Esophagus mucosa (tissue), 1 donor: ENCODE data around the gene FBXO9. TPM values are rescaled to one million over a fixed set of nuclear protein-coding genes. Genes with fewer than 3 reads are reported as not detected.

Experiments used
- ATAC-seq: fragments of 200-7000 bp; cut with Tn5 transposase; one replicate; pipeline ENCODE4 v1.9.1; 2020
- total RNA-seq: library from RNA; stranded (reverse); gene quantifications from one replicate; pipeline ENCODE4 v1.2.4, GENCODE V29; 2023
- donor health status: DM: yes; HTN: yes; CAD: no.

FBXO9 gene
- 96.8 TPM for total RNA-seq

DNA sequence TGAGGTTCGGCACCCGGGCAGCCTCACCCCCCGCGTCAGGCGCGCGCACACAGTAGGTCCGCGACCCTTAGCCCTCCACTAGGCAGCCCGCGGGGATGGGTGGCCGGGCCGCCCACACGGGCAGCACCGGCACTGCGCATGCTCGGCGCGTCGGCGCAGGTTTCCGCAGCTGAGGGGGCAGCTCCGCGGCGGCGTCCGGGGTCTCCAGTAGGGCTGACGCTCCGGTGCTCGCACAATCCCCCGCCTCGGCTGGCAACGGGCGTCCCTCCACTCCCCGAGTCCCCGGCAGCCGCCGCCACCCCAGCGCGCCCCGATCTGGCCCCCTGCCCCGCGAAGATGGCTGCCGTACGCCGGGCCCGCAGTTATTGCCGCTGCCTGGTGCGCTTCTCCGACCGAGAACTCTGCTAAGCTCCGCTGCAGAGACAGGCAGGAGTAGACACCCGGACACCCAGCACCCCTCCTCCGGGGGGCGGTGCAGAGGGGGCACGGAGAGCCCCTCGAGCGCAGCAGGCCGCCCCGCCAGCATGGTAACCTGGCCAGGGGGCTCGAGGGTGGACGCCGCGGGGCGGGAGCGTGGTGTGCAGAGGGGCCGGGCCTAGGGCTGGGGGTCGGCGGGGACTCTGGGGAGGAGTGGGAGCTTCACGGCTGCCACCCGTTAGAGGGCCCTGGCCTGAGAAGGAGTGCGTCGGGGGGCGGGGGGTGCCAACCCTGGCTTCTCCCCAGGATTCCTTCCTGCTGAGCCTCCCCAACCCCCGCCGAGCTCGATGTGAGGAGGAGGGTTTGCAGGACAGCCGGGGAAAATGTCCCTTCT lies at the start of gene FBXO9:
Gene FBXO9, plus strand, starts transcription at position 139 of the 811 bp plus-strand sequence. Its CDS starts 386 bp downstream, at position 525.
- peak; percentile 63 for ATAC-seq

DNA sequence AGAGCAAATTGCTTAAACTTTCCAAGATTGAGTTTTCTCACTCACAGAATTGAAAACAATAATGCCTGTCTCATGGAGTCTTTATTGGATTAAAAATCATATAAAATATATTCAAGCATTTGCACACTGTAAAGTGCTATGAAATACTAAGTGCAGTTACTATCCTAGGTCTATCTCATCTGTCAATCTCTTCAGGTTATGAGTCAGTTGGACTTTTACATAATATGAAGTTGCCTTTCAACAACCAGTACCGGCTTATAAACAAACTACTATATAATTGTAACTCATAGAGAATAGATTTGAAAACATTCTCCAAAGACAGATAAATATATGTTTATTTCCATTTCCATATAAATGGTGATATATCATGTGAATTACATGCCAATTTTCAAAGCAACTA lies 49.7 kb upstream of the FBXO9 start:
- no peak for ATAC-seq

DNA sequence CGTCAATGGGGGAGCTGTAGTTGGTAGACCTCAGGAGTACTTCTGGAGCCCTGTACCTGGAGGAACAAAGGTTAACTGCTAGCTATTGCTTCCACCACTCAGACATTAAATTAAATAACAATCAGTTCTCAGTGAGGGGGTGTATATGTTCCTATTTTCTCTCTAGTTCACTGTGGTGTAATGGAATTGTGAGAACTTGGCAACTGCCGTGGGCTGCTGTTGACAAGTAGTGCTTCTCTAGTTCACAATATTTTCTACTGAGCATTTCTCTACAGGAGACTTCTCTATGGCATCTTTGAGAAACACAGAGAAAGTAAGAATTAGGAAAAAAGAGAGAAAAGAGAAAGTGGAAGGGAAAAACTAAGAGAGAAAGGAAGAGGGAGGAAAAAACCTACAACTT lies 46.8 kb upstream of the FBXO9 start:
- ATAC-seq: no peak

DNA sequence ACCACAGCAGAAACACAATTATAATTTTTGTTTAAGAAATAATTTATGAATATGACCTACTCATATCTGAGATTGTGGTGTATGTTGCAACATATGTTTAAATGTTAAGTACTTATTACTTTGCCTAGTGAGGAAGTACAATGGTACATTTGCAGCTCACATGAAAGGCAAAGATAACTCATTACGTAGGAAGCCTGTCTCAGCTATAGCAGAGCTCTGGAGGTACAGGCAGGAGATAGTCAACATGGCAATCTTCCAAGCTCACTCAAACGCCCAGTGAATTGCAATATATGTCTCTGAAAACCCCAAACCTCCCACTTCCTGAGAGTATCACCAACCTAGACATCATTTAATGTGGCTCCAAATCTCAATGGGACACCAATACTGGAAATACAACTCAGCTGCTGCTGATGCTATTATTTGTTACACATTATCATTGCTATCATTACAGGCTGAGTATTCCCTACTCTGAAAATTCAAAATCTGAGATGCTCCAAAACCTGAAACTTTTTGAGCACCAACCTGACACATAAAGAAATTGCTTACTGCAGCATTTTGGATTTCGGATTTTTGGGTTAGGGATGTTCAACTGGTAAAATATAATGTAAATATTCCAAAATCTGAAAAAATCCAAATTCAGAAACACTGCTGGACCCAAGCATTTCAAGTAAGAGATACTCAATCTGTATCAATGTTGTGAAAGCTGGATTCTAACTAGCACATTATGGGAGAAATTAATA lies 45.0 kb upstream of the FBXO9 start:
- ATAC-seq: no peak

DNA sequence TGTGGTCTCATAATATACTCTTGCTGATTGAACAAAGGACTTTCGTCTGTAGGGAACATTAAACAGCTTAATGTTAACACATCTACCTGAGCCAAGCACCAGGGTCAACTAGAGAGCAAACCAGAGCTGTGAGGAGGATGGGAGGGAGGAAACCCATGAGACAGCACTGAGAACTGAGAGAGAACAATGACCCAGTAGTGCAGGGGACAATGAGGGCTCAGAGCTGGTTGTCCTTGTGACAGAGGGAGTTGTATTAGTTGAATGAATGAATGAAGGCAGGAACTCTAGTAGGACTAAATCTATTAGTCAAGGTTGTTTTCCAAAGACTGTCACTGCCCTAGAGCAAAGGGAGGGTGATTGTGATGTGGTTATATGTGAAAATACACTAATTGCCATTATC lies 41.9 kb upstream of the FBXO9 start:
- ATAC-seq: no peak

DNA sequence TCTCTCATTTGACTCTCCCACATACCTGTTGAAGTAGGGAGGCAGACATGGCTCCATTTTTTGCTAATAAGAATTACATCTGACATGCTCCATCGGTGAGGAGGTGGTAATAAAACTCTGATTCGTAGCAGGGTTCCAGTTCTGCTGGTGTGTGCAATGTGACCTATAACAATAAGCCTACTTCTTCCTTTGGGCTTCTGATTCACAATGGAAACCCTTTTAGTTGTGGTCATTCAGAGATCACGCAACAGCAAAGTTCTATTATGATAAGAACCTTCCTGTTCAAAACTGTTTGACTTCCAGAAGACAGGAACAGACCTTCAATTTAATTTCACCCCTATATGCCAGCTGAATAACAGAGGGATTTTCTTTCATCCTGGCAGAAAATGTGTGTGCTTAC lies 38.7 kb upstream of the FBXO9 start:
- ATAC-seq: no peak

DNA sequence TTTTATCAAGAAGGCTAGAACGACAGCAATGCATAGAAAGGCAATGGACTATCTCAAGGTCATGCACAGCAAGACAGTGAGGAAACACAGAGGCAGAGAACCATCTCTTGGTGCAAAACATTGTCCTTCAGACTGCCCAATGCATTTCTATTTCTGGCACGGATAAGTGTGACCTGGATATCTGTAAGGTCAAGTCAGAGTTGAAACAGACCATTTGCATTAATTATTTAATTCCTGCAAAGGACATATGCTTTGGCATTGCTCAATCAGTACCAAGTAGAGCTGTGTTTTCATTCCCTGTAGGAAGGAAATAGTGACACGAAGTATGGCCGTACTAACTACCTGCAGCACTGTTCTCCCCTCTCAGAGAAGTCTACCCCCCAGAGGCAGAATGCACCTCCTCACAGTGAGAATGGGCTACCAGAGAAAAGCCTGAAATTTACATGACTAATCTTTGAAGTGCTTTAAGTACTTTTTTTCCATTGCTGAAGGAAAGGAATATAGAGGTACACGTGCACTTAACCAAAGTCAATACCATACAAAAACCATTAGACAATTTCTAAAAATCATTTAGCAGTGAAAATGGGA lies 38.0 kb upstream of the FBXO9 start:
- no peak for ATAC-seq

DNA sequence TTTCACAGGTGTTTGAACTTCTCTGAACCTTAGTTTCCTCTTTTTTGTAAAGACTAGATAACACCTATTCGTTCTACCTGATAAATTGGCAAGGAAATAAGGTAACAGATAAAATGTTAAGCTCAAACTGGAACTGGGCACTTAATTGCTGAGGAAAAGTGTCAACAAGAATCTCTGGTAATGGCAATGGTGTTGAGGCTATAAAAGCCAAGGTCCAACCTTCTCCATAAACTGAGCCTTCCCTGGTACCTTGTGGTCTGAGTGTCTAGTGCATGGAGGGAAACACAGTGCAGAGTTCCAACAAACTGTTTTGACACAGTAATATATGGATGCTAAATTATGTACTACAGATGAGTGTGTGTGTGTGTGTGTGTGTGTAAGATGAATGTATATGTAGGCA lies 36.7 kb upstream of the FBXO9 start:
- ATAC-seq: no peak

DNA sequence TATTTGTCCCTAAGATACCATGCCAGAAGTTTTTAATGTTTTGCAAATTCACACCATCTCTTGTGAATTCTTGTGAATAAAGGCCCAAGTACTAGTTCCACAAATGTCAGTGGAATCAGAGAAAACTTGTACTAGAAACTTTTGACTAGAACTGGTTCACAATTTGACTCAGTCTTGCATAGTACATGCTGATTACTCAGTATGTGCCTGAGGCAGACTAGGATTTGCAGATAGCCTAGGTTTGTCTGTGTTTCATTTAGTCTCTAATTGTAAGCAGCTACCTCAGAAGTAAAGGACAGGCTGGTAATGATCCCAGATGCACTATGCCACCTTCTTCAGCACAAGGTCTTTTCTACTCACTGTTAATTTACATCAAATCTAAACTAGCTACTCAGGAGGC lies 35.9 kb upstream of the FBXO9 start:
- peak; percentile 53 for ATAC-seq

DNA sequence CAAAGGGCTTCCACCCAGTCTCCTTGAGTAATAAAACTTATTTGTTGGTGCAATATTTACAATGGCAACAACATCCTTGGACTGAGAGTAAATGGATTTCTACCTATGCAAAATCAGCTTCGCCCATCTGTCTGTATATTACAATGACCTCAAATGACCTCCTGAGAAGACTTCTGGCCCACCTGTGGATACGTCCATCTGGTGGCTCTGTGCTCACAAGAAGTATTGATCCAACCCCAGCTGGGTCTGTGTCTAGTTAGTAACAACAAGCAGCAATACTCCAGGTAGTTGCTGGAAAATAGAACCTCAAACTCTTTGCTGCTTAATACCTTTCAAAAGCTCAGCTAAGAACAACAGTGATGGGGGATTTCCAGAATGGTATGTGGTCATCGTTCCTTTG lies 35.4 kb upstream of the FBXO9 start:
- no peak for ATAC-seq

DNA sequence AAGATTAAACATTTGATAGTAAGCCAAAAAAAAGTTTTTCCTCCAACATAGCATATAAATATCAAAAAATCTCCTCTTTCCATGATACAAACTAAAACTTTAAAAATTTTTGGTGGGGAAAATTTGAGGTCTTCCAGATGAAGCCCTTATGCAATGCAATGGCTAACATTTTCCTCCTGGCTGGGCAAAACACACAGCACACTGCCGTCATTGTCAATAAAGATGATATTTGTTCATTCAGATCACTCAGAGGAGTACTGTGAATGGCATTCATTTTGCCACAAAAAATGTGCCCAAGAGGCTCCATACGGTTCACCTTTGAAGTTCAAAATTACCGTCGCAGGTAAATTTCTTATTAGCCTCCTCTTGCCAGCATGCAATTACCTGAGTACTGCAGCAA lies 33.9 kb upstream of the FBXO9 start:
- no peak for ATAC-seq

DNA sequence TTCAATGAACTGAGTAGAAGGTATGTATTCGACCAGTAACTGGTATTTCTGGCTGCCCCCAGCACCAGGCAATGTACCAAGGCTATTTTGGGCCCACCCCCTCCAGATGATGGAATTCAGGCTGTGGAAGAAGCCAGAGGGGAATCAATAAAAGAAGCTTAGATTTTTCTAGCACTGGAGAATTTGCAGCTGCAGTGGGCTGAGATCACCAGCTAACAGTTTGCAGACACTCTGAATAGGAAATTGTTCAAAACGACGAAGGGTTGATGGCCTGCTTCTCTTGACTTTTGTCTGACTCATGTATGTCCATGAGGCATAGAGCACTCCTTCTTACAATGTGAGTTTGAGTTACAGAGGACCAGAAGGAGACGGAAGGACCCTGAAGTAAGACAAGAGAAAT lies 32.4 kb upstream of the FBXO9 start:
- no peak for ATAC-seq

DNA sequence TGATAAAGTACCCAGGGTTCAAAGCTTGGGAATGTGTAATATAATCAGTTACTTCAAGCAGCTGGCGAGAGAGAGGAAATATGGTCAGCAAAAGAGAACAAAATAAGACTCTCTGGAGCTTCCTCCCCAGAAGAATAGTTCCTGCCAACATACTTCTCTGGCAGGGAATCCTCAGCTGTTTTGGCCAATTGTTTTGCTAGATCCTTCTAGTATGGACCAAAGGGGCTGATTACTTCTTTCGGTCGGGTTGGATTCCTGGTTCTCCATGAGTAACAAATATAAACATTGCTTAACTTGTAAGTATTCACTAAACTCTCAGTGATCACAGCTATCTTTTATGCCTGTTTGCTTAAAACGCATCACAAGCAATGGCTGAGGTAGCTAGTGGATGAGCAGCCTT lies 31.4 kb upstream of the FBXO9 start:
- no peak for ATAC-seq

DNA sequence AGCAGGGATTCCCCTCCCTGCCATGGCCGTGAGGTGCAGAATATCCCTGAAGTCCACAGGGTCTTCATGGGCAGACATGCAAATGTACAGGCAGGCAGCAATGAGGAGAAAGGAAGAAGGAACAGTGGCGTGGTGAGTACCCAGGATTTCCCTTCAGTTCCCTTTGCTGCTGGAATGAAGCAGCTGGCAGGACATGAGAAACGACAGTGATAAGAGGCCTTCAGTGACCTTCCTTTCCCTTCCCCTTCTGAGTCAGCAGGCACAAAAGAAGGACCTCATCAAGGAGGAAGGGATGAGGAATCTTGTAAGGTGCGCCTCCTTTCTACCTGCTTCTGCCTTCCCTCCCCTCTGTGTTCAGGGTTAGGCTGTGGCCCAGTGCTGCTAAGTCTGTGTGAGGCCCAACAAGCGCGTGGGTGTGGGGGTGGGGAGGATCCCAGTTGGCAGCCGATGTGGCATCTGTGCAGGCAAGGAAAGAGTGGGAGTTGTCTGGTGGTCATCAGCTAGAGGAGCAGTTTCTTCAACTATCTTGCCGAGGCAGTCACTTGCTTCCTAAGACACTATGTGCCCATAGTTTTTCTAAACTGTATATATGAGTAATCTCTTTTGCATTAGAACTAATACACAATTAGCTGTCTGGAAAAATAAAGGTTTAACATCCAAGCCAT lies 29.5 kb upstream of the FBXO9 start:
- ATAC-seq: no peak

DNA sequence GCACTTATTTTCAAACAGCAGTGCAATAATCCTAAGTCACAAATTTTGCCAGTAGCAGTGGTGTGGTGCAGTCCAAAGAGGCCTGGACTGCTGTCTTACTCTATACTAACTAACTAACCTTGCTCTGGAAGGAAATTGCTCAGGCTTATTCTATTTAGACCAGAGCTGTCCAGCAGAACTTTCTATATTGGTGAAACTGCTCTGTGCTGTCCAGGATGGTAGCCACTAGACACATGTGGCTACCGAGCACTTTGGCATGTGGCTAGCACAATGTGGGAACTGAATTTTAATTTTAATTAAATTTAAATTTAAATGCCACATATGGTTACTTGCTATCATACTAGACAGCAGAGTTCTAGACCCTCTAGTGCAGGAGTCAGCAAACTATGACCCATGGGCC lies 27.1 kb upstream of the FBXO9 start:
- no peak for ATAC-seq

DNA sequence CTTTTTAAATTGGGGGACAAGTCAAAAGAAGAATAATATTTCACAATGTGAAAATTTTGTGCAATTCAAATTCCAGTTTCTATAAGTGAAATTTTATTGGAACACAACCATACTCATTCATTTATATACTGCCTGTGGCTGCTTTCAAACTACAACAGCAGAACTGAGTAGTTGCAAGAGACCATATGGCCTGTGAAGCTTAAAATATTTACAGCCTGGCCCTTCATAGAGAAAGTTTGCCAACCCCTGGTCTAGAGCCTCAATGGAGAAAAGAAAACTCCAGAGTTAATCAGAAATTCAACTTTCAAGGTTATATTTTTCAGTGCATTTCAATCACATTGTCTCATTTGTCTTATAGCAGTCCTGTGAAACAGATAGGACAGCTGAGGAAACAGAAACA lies 26.6 kb upstream of the FBXO9 start:
- no peak for ATAC-seq

DNA sequence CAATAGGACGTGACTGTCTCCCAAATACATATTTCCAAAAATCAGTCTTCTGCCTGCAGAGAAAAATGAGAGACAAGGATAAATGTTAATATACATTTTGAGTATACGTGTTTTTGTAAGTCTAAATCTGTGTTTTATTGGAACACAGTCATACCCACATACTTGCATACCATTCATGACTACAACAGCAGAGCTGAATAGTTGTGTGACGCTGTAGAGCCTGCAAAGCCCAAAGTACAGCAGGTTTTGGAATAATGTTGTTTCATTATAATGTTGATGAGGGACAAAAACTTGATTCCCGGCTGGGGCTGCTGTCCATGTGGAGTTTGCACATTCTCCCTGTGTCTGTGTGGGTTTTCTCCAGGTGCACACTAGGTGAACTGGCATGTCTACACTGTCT lies 23.8 kb upstream of the FBXO9 start:
- ATAC-seq: no peak

DNA sequence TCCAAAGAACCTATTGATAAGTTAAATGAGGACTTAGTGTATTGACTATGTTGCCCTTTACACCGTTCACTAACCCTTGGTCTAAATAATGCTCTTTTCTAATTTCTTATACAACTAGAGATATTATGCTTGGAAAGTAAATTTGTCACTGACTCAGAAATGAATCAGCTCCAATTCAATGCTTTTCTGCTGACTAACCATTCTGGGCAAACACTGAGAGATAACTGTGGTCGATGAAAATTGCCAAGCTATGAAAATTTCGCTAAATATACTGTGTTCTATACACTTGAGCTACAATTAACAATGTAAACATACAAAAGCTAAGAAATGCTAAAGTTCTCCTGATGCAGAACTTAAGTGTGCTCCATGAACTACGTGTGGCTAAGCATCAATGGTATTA lies 23.1 kb upstream of the FBXO9 start:
- peak; percentile 42 for ATAC-seq

DNA sequence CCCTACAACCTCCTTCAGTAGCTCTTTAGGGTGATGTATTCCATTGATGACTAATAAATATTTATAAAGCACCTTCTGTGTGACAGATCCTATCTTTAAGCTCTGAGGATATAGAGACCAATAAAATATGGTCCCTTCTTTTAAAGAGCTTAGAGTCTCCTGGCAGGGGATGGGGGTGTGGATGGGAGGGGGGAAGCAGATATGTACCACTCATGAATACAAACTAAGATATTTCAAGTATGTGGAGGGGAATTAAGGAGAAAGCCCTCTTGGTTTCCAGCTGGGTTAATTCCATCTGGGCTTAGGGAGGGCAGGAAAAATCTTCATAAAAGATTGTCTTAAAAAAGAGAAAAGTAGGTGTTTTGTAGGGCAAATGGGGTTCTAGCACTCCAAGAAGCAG lies 21.6 kb upstream of the FBXO9 start:
- ATAC-seq: no peak

DNA sequence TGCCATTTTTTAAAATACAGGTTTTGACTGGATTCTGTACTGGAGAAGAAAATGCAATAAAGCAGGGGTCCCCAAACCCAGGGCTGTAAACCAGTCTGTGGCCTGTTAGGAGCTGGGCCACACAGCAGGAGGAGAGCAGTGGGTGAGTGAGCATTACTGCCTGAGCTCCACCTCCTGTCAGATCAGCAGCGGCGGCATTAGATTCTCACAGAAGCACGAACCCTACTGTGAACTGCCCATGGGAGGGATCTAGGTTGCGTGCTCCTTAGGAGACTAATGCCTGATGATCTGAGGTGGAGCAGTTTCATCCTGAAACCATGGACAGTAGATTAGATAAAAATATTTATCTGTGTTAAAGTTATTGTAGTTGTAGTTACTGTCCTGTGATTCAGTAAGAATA lies 21.1 kb upstream of the FBXO9 start:
- ATAC-seq: no peak

DNA sequence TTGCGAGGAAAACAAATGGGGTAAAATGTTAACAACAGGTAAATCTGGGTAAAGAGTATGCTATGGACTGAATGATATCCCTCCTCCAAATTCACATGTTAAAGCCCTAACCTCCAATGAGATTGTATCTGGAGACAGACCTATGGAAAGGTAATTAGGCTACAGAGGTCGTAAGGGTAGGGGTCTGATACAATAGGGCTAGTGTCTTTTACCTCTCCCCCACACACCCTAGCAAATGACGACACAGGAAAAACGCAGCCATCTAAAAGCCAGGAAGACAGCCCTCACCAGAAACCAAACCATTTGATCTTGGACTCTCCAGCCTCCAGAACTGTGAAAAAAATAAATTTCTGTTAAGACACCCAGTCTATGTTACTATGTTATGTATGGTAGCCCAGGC lies 20.6 kb upstream of the FBXO9 start:
- ATAC-seq: no peak

DNA sequence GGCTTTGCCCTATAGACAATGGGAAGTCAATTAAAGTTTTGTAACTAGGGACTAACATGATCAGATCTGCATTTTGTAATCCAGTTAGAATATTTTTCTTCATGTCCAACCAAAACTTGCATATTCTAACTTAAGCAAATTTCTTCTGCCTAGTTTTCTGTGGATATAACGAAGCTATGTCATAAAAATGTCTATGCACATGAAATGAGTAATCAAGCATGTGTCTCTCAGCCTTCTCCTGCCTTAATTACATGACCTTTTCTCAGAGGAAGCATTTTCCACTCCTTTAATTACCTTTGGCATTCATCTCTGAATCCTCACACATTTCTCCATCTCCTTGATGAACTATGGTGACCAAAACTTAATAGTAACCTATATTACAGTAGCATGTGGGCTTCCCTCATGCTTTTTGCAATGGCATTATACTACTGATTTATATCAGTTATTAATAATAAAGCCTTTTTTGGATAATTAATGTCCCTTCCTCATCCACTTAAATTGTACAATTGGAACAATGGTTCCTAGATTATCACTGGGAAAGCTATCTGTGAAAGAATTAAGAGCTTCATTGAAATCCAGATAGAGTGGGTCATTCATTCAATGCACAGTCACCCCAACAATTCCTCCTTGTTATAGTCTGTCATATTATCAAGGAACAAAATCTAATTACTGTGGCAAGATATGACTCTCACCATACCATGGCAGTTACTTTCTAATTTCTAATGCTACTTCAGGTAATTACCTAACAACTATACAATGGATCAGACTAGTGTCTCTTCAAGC lies 19.1 kb upstream of the FBXO9 start:
- ATAC-seq: no peak
